Muscle of back (tissue), 11 donors: Measurements from ENCODE around the gene ORAI3. TPM values are rescaled to one million over a fixed set of nuclear protein-coding genes. Genes with fewer than 3 reads are reported as not detected.

Experiments
- DNase-seq, 3 donors: peaks; one replicate each; pipeline versions ENCODE4 v3.0.0 to v3.0.0-alpha.2; 2013
- polyA plus RNA-seq, 10 donors: library from polyadenylated mRNA; unstranded; fragments of 120-200 nt; gene quantifications; one replicate each; pipeline ENCODE4 v1.2.1, GENCODE V29; 2013; ENCODE audit not compliant: insufficient read length in 10 of 10

Gene ORAI3
- polyA plus RNA-seq, 10 donors = 7.5 to 12.6 (median 10.3) TPM

DNA sequence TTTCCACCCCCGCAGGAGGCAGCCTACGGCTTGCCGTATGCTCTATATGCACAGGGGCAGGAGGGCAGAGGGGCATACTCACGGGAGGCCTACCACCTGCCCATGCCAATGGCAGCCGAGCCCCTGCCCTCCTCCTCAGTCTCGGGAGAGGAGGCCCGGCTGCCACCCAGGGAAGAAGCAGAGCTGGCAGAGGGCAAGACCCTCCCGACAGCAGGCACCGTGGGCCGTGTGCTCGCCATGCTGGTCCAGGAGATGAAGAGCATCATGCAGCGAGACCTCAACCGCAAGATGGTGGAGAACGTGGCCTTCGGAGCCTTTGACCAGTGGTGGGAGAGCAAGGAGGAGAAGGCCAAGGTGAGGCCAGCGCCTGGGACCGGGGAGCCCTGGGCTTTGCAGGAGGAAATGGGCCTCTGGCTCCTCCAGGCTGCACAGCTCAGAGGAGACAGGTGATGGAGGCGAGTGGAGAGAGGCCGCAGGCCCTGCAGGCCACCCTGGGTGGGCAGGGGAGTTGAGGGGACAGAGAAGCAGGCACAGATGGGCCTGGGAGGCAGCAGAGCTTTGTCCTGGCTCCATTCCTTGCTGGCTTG, 17.3 kb downstream of the ORAI3 start:
- DNase-seq = no peak

DNA sequence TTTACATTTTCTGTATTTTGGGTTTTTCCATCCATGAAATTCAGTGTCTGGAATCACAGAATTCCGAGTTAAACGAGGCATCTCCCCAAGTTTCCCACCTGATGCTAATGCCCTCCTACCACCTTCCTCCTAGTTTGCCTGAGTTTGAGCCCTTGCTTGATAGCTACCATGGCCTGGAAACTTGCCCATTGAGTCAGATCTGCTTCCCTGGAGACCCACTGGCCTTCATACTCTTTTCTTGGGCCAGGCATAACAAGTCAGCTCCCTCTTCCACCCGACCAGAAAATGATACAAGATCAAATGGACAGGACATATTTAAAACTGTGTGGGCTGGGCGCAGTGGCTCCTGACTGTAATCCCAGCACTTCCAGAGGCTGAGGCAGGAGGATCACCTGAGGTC, 18.9 kb downstream of the ORAI3 start:
- DNase-seq = no peak

DNA sequence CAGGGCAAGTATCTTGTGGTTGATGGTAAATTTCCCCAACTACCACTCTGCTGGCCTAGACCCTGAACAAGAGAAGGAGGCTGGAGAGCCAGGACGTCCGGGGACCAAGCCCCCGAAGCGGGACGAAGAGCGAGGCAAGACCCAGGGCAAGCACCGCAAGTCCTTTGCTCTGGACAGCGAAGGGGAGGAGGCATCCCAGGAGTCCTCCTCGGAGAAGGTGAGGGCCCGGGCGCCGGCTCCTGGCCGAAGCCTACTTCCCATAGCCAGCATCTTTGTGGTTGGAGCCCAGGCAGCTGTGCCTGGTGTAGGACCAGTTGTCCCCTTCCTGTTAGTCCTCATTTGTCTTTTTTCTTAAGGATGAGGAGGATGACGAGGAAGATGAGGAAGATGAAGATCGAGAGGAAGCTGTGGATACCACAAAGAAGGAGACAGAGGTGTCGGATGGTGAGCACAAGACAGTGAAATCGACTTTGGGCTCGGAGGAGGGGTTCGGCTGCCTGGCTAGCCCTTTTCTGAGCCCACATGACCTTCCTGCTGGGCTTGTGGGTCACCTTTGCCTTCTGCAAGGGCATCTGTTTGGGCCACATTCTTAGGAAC, 20.5 kb downstream of the ORAI3 start:
- DNase-seq = no peak

DNA sequence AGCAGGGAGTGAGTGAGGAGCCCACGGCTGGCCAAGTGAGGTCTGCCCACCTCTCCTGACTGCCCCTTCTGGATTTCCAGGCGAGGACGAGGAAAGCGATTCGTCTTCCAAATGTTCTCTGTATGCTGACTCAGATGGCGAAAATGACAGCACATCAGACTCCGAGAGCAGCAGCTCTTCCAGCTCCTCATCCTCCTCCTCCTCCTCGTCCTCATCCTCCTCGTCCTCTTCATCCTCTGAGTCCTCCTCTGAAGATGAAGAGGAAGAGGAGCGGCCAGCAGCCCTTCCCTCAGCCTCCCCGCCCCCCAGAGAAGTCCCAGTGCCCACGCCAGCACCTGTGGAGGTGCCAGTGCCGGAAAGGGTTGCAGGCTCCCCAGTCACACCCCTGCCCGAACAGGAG, 22.4 kb downstream of the ORAI3 start:
- DNase-seq = no peak

DNA sequence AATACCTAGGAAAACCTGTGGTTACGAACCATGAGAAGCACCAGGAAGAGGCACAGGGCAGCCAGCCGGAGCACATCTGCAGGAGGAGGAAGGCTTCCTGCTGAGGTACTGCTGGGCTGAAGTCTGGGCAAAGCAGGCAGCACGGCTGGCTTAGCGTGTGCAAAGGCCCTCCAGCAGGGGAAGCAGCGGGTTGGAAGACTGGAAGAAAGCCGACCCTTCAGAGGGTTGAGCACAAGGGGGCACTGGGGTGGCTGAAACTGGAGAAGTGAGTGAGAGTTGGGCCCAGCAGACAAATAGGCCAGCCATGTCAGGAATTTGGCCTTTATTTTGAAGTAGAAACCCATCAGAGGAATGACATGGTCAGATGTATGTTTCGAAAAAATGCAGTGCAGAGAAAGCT, 24.0 kb downstream of the ORAI3 start:
- no peak for DNase-seq

DNA sequence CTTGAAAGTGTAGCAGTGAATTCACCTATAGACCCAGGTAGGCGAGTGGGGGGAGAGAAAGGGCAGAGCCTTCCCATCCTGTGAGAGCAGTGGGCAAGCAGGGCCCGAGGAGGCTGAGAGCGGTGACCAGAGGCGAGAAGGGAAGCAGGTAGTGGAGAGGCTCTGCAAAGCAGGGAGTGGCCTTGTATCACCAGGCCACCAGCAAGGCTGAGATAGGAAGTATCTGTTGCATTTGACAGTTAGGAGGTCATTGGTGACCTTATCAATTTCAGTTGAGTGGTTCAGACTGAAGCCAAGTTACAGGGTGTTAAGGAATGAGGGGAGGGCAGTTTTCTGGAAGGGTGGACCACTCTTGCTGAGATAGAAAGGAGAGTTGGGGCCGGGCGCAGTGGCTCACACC, 25.5 kb downstream of the ORAI3 start:
- DNase-seq = no peak

DNA sequence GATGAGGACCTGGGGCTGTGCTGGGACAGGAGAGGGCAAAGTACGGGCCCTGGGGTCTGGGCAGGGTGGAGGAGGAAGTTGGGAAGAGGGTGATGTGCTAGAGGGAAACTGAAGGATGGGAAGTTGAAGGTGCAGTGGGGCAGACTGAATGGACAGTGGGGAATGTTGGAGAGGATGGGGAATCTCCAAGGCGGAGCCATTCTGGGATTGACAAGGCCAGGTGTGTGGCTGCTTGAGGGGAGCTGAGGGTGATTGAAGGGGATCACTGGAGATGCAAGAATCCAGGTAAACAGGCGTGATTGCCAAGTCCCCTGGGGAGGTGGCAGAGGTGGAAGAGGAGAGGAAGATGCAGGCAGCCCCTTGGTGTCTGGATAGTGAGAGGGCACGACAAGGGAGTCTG, 27.6 kb downstream of the ORAI3 start:
- no peak for DNase-seq

DNA sequence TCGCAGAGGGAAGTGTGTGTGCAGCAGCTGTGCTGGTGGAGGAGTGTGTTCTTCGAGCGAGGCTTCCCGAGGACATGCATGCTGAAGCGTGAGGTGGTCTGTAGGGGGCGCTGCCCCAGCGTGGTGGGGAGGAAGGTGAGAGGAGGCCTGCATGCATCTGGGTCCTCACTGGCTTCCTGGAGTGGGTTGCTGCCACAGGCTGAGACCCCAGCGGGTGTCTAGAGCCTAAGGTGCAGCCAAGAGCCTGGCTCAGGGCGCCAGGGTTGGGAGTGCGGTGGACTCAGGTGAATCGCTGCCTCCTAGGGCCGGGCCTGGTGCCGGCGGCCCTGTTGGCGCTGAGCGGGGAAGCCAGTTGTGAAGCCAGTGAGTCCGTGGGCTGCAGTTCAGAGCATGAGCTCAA, 28.6 kb downstream of the ORAI3 start:
- DNase-seq = no peak

DNA sequence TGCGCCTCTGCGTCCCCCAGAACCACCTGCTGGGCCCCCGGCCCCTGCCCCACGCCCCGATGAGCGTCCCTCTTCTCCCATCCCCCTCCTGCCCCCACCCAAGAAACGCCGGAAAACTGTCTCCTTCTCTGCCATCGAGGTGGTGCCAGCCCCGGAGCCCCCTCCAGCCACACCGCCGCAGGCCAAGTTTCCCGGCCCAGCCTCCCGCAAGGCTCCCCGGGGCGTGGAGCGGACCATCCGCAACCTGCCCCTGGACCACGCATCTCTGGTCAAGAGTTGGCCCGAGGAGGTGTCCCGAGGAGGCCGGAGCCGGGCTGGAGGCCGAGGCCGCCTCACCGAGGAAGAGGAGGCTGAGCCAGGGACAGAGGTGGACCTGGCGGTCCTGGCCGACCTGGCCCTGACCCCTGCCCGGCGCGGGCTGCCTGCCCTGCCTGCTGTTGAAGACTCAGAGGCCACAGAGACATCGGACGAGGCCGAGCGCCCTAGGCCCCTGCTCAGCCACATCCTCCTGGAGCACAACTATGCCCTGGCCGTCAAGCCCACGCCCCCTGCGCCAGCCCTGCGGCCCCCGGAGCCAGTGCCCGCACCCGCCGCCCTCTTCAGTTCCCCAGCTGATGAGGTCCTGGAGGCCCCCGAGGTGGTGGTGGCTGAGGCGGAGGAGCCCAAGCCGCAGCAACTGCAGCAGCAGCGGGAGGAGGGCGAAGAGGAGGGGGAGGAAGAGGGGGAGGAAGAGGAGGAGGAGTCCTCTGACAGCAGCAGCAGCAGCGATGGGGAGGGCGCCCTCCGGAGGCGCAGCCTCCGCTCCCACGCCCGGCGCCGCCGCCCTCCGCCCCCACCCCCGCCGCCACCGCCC, 30.5 kb downstream of the ORAI3 start:
- no peak for DNase-seq

DNA sequence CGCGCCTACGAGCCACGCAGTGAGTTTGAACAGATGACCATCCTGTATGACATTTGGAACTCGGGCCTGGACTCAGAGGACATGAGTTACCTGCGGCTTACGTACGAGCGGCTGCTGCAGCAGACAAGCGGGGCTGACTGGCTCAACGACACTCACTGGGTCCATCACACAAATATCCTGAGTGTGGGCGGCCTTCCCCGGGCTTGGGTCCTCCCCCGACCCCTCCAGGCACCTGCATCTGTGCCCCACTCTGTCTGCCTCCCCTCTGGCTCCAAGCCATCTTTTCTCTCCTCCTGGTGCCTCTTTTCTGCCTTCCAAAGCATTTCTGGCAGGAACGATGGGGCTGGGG, 31.1 kb downstream of the ORAI3 start:
- DNase-seq = no peak

DNA sequence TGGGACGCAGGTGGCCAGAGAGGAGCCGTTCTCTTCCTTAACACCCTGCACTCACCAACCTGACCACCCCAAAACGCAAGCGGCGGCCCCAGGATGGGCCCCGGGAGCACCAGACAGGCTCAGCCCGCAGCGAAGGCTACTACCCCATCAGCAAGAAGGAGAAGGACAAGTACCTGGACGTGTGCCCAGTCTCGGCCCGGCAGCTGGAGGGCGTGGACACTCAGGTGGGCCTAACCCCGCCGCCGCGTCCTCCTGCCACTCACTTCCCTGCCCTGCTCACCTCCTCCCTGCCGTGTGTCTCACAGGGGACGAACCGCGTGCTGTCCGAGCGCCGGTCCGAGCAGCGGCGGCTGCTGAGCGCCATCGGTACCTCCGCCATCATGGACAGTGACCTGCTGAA, 31.6 kb downstream of the ORAI3 start:
- no peak for DNase-seq

DNA sequence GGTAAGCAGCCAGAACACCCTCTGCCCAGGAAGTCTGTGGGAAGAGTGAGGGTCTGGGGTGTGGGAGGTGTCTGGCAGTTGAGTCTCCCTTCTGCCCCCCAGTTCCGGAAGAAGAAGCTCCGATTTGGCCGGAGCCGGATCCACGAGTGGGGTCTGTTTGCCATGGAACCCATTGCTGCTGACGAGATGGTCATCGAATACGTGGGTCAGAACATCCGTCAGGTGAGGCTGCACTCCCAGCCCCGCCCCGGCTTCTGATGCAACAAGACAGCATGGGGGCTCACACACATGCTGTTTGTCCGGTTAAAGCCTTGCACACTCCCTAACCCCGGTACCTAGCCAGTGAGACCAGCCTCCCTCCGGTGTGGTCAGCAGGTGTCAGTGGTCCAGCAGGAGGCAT, 32.1 kb downstream of the ORAI3 start:
- DNase-seq = no peak

DNA sequence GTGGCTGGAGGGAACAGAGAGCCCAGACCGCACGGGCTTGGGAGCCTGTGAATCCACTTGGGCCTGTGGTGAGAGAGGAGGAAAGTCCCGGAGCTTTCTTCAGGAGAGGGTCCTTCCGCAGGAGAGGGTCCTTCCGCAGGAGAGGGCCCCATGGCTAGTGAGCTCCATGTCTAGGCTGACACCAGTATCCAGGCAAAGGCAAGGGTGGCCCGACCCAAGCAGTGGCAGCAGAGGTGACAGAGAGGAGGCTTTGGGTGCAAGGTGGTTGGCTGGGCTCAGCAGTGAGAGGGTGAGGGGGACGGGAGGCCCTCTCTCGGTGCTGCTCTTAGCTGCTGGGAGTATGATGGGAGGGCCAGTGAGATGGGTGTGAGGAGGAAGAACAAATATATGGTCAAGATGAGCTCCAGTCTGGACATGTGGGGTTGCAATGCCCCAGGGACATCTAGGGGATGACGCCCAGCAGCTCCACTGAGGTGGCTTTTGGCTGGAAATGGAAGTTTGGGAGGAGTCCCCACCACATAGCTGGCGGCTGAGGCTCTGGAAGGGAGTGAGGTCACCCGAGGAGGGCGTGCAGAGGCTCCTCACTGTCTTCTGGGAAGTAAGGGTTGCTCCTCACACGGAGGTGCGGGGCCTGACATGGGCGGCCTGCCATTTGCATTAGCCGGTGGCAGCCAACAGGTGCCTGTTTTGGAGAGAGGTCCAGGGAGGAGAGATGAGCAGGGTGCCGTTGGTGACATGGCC, 33.9 kb downstream of the ORAI3 start:
- DNase-seq = peak in 2 of 3 donors; percentile 65 to 67

DNA sequence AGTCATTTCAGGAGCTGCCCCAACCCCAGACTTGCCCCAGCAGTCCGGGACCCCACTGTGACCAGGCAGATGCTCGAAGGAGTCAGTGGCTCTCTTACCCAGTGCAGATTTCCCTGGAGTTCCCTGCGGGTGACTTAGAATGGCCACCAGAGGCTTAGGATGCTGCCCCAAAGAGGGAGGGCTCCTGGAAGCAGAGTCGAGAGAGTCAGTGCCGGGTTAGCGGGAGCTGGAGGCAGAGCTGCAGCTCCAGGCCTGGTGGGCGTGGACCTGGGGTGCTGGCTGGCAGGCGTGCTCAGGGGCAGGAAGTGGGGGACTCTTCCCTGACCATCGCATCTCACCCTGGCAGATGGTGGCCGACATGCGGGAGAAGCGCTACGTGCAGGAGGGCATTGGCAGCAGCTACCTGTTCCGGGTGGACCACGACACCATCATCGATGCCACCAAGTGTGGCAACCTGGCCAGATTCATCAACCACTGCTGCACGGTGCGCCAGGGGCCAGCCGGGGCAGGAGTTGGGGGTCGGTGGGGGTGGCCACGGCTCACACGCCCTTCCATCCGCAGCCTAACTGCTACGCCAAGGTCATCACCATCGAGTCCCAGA, 34.5 kb downstream of the ORAI3 start:
- DNase-seq = no peak

DNA sequence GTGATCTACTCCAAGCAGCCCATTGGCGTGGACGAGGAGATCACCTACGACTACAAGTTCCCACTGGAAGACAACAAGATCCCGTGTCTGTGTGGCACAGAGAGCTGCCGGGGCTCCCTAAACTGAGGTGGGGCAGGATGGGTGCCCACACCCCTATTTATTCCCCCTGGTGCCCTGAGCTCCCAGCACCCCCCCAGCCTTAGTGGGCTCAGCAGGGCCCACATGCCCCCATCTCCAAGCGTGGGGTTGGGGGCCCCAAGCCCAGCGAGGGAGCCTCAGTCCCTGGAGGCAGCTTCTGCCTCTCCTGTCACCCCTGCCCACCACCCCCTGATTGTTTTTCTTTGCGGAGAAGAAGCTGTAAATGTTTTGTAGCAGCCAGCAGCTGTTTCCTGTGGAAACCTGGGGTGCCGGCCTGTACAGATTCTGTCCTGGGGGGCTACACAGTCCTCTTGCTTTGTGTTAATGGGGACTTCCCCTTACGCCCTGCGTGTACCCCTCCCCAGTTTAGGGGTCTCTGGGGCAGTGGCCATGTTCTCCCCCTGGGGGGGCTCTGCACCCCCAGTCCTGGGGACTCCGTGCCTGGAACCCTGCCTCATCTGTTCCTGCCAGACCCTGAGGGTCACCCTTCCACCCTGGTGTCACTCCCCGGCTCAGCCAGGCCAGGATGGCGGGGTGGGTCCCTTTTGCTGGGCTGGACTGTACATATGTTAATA, 35.2 kb downstream of the ORAI3 start:
- no peak for DNase-seq

DNA sequence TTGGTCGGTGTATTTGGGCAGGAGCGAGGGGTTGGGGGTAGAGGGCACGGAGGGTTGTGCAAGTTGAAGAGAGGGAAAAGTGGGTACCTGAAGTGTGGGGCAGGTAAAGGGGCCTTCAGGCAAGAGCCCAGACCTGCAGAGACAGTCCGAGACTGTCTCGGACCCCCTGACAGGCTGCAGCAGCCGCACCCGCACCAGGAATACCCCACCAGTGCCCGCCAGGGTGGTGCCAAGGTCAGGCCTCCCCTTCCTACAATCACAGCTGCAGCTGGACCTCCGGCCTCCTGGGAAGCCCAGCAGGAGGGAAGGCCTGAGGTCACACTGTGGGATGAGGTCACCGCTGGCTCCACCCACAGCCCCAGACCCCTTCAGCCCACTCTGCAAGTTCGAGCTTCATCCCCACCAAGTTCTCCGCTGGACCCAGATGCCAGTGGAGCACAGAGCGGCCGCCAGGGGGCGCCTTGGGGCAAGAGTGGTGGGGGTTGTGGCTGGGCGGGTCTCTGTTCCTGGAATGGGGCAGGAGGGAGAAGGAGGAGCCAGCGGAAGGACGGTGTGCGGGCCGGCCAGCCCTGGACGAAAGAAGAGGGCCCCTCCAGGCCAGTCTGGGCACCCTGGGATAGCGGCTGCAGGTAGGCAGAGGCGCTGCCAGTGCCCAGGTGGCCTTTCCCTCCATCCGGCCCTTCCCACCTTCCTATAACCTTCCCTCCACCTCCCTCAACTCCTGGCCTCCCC, 36.0 kb downstream of the ORAI3 start, which contains the start of gene HSD3B7:
HSD3B7 (plus strand) TSS at position 539 of the 732 bp plus-strand sequence. CDS start 452 bp downstream, outside the sequence.
- DNase-seq = peak; percentile 76 to 93 (median 89)

DNA sequence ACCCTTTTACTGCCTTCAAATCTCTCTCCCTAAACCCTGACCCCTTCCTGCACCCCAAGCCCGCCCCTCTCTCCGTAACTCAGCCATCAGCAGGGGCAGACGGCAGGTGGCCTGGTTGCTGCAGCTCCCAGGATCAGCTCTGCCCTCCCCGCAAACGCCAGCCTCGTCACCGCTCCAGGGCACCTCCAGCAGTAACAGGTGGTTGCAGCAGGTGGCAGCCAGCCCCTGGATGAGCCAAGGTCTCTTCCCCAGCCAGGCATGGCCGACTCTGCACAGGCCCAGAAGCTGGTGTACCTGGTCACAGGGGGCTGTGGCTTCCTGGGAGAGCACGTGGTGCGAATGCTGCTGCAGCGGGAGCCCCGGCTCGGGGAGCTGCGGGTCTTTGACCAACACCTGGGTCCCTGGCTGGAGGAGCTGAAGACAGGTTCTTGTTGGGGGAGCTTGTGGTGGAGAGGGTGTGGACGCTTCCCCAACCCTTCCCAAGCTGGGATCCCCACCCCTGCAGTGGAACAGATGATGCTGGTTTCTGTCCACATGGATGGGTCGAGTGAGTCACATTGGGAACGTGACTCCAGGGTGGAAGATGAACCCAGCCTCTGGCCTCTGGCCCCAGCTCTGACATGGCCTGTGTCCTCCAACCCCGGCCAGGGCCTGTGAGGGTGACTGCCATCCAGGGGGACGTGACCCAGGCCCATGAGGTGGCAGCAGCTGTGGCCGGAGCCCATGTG, 36.7 kb downstream of the ORAI3 start:
- DNase-seq = no peak

DNA sequence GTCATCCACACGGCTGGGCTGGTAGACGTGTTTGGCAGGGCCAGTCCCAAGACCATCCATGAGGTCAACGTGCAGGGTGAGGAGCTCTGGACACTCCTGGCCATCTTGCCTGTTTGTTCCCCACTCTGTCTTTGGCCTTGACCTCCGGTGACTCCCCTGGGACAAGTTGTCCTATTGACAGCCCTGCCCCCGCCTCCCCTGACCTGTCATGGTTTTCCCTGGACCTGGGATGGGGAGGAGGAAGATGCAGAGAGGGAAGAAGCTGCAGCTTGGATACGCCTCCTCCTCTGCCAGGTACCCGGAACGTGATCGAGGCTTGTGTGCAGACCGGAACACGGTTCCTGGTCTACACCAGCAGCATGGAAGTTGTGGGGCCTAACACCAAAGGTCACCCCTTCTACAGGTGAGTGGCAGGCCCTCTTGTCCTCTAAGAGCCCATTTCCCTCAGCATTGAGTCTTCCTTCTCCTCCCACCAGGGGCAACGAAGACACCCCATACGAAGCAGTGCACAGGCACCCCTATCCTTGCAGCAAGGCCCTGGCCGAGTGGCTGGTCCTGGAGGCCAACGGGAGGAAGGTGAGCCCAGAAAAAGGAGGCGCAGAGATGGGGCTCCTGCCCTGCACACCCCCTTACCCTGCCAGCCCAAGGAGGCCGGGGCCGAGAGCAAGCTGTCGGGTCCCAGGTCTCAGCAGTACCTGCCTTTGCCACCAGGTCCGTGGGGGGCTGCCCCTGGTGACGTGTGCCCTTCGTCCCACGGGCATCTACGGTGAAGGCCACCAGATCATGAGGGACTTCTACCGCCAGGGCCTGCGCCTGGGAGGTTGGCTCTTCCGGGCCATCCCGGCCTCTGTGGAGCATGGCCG, 37.5 kb downstream of the ORAI3 start:
- no peak for DNase-seq
